GM23338 (cell line): ENCODE measurements around the gene CMSS1. TPM values are rescaled to one million over a fixed set of nuclear protein-coding genes. Genes with fewer than 3 reads are reported as not detected.

Source experiments
- ATAC-seq: fragments of 200-7000 bp; cut with Tn5 transposase; 3 replicates; pipeline ENCODE4 v1.9.1; 2020
- DNase-seq: peaks from one replicate; pipeline ENCODE4 v3.0.0-alpha.2; 2015; ENCODE audit warnings: low spot score
- H2AFZ ChIP-seq: fragments of 200-600 bp; sonication (generic); 2 replicates; pipeline ENCODE4 v1.8.0; 2016; ENCODE audit warnings: antibody characterized with exemption, mild to moderate bottlenecking, moderate library complexity
- H3F3A ChIP-seq: fragments of 200-600 bp; sonication (generic); replicated peaks from 2 replicates; pipeline ENCODE4 v1.8.0; 2017; ENCODE audit warnings: antibody characterized with exemption, mixed run types, low read depth
- H3K27ac ChIP-seq: fragments of 200-600 bp; sonication (generic); 2 replicates; pipeline ENCODE4 v1.6.1; 2016; ENCODE audit warnings: low read depth
- H3K27me3 ChIP-seq: fragments of 200-600 bp; sonication (generic); 2 replicates; pipeline ENCODE4 v1.8.0; 2016; ENCODE audit warnings: mild to moderate bottlenecking, mixed run types, moderate library complexity; ENCODE audit not compliant: insufficient read depth
- H3K36me3 ChIP-seq: fragments of 200-600 bp; sonication (generic); 2 replicates; pipeline ENCODE4 v1.8.0; 2016; ENCODE audit warnings: mild to moderate bottlenecking; ENCODE audit not compliant: insufficient read depth
- H3K4me1 ChIP-seq: fragments of 200-600 bp; sonication (generic); 2 replicates; pipeline ENCODE4 v1.8.0; 2016; ENCODE audit warnings: mild to moderate bottlenecking, moderate library complexity; ENCODE audit not compliant: insufficient read depth
- H3K4me2 ChIP-seq: fragments of 200-600 bp; sonication (generic); 2 replicates; pipeline ENCODE4 v1.7.1; 2017; ENCODE audit warnings: mixed run types
- H3K4me3 ChIP-seq: fragments of 200-600 bp; sonication (generic); 2 replicates; pipeline ENCODE4 v1.6.1; 2016; ENCODE audit warnings: mixed run types
- H3K79me2 ChIP-seq: fragments of 200-600 bp; sonication (generic); replicated peaks from 2 replicates; pipeline ENCODE4 v1.8.0; 2017; ENCODE audit warnings: mild to moderate bottlenecking; ENCODE audit not compliant: insufficient read depth
- H3K9me2 ChIP-seq: fragments of 200-600 bp; sonication (generic); 2 replicates; pipeline ENCODE4 v1.8.0; 2017; ENCODE audit not compliant: insufficient read depth
- H4K20me1 ChIP-seq: fragments of 200-600 bp; sonication (generic); replicated peaks from 2 replicates; pipeline ENCODE4 v1.8.0; 2017; ENCODE audit warnings: mild to moderate bottlenecking; ENCODE audit not compliant: insufficient read depth
- H3K27ac Mint-ChIP-seq: 2 replicates; pipeline ENCODE4 v1.8.0; 2020; ENCODE audit warnings: inconsistent platforms, mild to moderate bottlenecking, moderate library complexity, mixed read lengths
- H3K27me3 Mint-ChIP-seq: 3 replicates; pipeline ENCODE4 v1.8.0; 2022; ENCODE audit warnings: low read depth, mild to moderate bottlenecking, moderate library complexity, mixed read lengths, inconsistent platforms; ENCODE audit not compliant: insufficient read depth, poor library complexity
- H3K36me3 Mint-ChIP-seq: 3 replicates; pipeline ENCODE4 v1.8.0; 2021; ENCODE audit warnings: low read depth, mild to moderate bottlenecking, inconsistent platforms, moderate library complexity, mixed read lengths
- H3K4me1 Mint-ChIP-seq: 3 replicates; pipeline ENCODE4 v1.8.0; 2020; ENCODE audit warnings: mild to moderate bottlenecking, inconsistent platforms, mixed read lengths
- H3K4me3 Mint-ChIP-seq: 3 replicates; pipeline ENCODE4 v1.8.0; 2021; ENCODE audit warnings: moderate library complexity, mild to moderate bottlenecking, inconsistent platforms, mixed read lengths
- H3K9me3 Mint-ChIP-seq: 3 replicates; pipeline ENCODE4 v1.8.0; 2020; ENCODE audit warnings: moderate library complexity, mild to moderate bottlenecking, inconsistent platforms, mixed read lengths
- CREB1 ChIP-seq: fragments of 250-450 bp; sonication (Bioruptor Pico); IDR thresholded peaks from 2 replicates; pipeline ENCODE4 v1.5.0; 2020; ENCODE audit warnings: low read depth, mild to moderate bottlenecking, moderate library complexity
- EZH2 ChIP-seq: fragments of 200-600 bp; sonication (generic); IDR thresholded peaks from one replicate; pipeline ENCODE4 v1.8.0; 2017; ENCODE audit warnings: antibody characterized with exemption, mild to moderate bottlenecking, low read depth; ENCODE audit not compliant: unreplicated experiment
- EZH2phosphoT487 ChIP-seq: fragments of 200-600 bp; sonication (generic); IDR thresholded peaks from one replicate; pipeline ENCODE4 v1.8.1; 2018; ENCODE audit warnings: antibody characterized with exemption; ENCODE audit not compliant: unreplicated experiment
- JUNB ChIP-seq: IDR thresholded peaks from one replicate; pipeline ENCODE4 v1.6.1; 2016; ENCODE audit warnings: antibody characterized with exemption; ENCODE audit not compliant: unreplicated experiment
- NANOG ChIP-seq: IDR thresholded peaks from 2 replicates; pipeline ENCODE4 v1.6.1; 2016; ENCODE audit warnings: antibody characterized with exemption, borderline replicate concordance
- POLR2AphosphoS5 ChIP-seq: IDR thresholded peaks from 2 replicates; pipeline ENCODE4 v1.6.1; 2016; ENCODE audit warnings: antibody characterized with exemption, low read depth
- REST ChIP-seq: IDR thresholded peaks from one replicate; pipeline ENCODE4 v1.6.1; 2018; ENCODE audit warnings: antibody characterized with exemption; ENCODE audit not compliant: unreplicated experiment
- STAT1 ChIP-seq: IDR thresholded peaks from one replicate; pipeline ENCODE4 v1.6.1; 2016; ENCODE audit warnings: antibody characterized with exemption; ENCODE audit not compliant: unreplicated experiment
- ZNF114 ChIP-seq: fragments of 250-450 bp; sonication (Bioruptor Pico); IDR thresholded peaks from 2 replicates; pipeline ENCODE4 v1.5.0; 2020; ENCODE audit warnings: mild to moderate bottlenecking, moderate library complexity
- ZNF331 ChIP-seq: fragments of 250-450 bp; sonication (Bioruptor Pico); IDR thresholded peaks from 2 replicates; pipeline ENCODE4 v1.5.0; 2020; ENCODE audit warnings: low read depth, mild to moderate bottlenecking, moderate library complexity
- ZNF462 ChIP-seq: fragments of 250-450 bp; sonication (Bioruptor Pico); IDR thresholded peaks from 2 replicates; pipeline ENCODE4 v1.5.0; 2020; ENCODE audit warnings: mild to moderate bottlenecking, moderate library complexity
- polyA plus RNA-seq: library from polyadenylated mRNA; unstranded; fragments of >200 nt; fragmentation: Nextera tagmentation; extraction: Ambion mirVana; gene quantifications from 2 replicates; pipeline ENCODE4 v1.2.1, GENCODE V29; 2016
- total RNA-seq: library from RNA; depleted of rRNA; stranded (reverse); fragments of >200 nt; shearing (Covaris generic); gene quantifications from 2 replicates; pipeline ENCODE4 v1.2.3, GENCODE V29; 2014
- TF ChIP-seq, protein P1 (sequence below): IDR thresholded peaks from 2 replicates; pipeline ENCODE4 v1.6.1; 2016; ENCODE audit warnings: antibody characterized with exemption

The CMSS1 gene
- total and polyA plus RNA-seq, 2 experiments from 2014 or later: 39.4 to 187 TPM

- no peak for TF ChIP-seq REST
- TF ChIP-seq EZH2: no peak
- TF ChIP-seq NANOG: no peak
- TF ChIP-seq ZNF114: no peak
- no peak for TF ChIP-seq JUNB
- TF ChIP-seq CREB1 (CRISPR knock-in tag): no peak
- no peak for TF ChIP-seq STAT1
- no peak for TF ChIP-seq EZH2phosphoT487
These were observed 167.0 kb downstream of the CMSS1 start (continued) for GRCh38 chr3:99984668-99985067.

- Mint-ChIP-seq H3K27me3 (no peaks in the 10 kb centered on the region), H3K4me3 (no peak overlapping the region), H3K4me1 (peaks cover 14% of the 10 kb centered on the region), H3K27ac (0 out of 2 replicates have a peak overlapping the region, but pooled peaks have one; percentile 13), H3K36me3 (peaks cover 20% of the 10 kb centered on the region), H3K9me3 (peaks cover 20% of the 10 kb centered on the region)
- no peak overlapping the region for H2AFZ ChIP-seq
- H3K4me3 ChIP-seq: no peak overlapping the region
- no peak overlapping the region for H3K4me2 ChIP-seq
- H3K9me2 ChIP-seq: no peaks in the 10 kb centered on the region; the same call in 1 of the 2 replicates
- no peaks in the 10 kb centered on the region for H3K27me3 ChIP-seq
- no peaks in the 10 kb centered on the region for H3F3A ChIP-seq
- H4K20me1 ChIP-seq: no peaks in the 10 kb centered on the region
- ATAC-seq (no peak), DNase-seq (no peak)
- H3K79me2 ChIP-seq: peaks cover 12% of the 10 kb centered on the region
- peaks cover 26% of the 10 kb centered on the region for H3K4me1 ChIP-seq
- TF ChIP-seq STAT1: no peak
- no peak for TF ChIP-seq ZNF462 (CRISPR knock-in tag)
- TF ChIP-seq EZH2: no peak
- no peak for TF ChIP-seq POLR2AphosphoS5
- no peak for TF ChIP-seq JUNB
- no peak for TF ChIP-seq CREB1 (CRISPR knock-in tag)
- TF ChIP-seq NANOG: no peak
- TF ChIP-seq EZH2phosphoT487: no peak
- TF ChIP-seq, protein P1, sequence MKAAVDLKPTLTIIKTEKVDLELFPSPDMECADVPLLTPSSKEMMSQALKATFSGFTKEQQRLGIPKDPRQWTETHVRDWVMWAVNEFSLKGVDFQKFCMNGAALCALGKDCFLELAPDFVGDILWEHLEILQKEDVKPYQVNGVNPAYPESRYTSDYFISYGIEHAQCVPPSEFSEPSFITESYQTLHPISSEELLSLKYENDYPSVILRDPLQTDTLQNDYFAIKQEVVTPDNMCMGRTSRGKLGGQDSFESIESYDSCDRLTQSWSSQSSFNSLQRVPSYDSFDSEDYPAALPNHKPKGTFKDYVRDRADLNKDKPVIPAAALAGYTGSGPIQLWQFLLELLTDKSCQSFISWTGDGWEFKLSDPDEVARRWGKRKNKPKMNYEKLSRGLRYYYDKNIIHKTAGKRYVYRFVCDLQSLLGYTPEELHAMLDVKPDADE: no peak
- no peak for TF ChIP-seq ZNF331 (CRISPR knock-in tag)
- no peak overlapping the region for H3K27ac ChIP-seq
- no peaks in the 10 kb centered on the region for H3K36me3 ChIP-seq
These were observed 172.5 kb downstream of the CMSS1 start for GRCh38 chr3:99990179-99990578.
